Measurements from ENCODE around the gene LTB.

The LTB gene

GRCh38 chr6:31609519-31610406 is 27.5 kb upstream of the LTB start (continued):
- TF ChIP-seq PRDM2 (tag by site-specific recombination; IDR thresholded peaks at IDR 0.05; ENCODE audit: borderline replicate concordance) (no peak), ZNF37A (tag by site-specific recombination; IDR thresholded peaks at IDR 0.05) (no peak), TRIM28 (IDR thresholded peaks at IDR 0.05; ENCODE audit: borderline replicate concordance, low read length) (no peak), PBX3 (CRISPR knock-in tag; IDR thresholded peaks at IDR 0.05) (no peak), ZNF133 (tag by site-specific recombination; IDR thresholded peaks at IDR 0.05) (no peak), ZNF830 (tag by site-specific recombination; IDR thresholded peaks at IDR 0.05; ENCODE audit: low read depth) (no peak), ZNF433 (tag by site-specific recombination; IDR thresholded peaks at IDR 0.05; ENCODE audit: low read depth) (no peak), ZNF837 (tag by site-specific recombination; IDR thresholded peaks at IDR 0.05) (no peak), ZNF416 (tag by site-specific recombination; IDR thresholded peaks at IDR 0.05) (no peak), ZNF311 (tag by site-specific recombination; IDR thresholded peaks at IDR 0.05; ENCODE audit: borderline replicate concordance) (no peak), MEIS1 (CRISPR knock-in tag; IDR thresholded peaks at IDR 0.05; ENCODE audit: borderline replicate concordance) (no peak), KLF17 (tag by site-specific recombination; IDR thresholded peaks at IDR 0.05) (no peak), ZNF324 (tag by site-specific recombination; IDR thresholded peaks at IDR 0.05) (no peak), ZNF366 (tag by site-specific recombination; conservative IDR thresholded peaks at IDR 0.05) (no peak), ZNF621 (tag by site-specific recombination; IDR thresholded peaks at IDR 0.05) (no peak), ZNF350 (tag by site-specific recombination; IDR thresholded peaks at IDR 0.05) (no peak), ZNF530 (tag by site-specific recombination; IDR thresholded peaks at IDR 0.05; ENCODE audit: low read depth) (no peak), FEZF1 (tag by site-specific recombination; IDR thresholded peaks at IDR 0.05) (no peak; the same call in 1 of the 2 replicates), HOXD13 (CRISPR knock-in tag; IDR thresholded peaks at IDR 0.05; ENCODE audit: borderline replicate concordance) (no peak), ZNF624 (tag by site-specific recombination; IDR thresholded peaks at IDR 0.05) (no peak), KLF10 (tag by site-specific recombination; IDR thresholded peaks at IDR 0.05) (no peak)
- TF ChIP-seq, protein P1, sequence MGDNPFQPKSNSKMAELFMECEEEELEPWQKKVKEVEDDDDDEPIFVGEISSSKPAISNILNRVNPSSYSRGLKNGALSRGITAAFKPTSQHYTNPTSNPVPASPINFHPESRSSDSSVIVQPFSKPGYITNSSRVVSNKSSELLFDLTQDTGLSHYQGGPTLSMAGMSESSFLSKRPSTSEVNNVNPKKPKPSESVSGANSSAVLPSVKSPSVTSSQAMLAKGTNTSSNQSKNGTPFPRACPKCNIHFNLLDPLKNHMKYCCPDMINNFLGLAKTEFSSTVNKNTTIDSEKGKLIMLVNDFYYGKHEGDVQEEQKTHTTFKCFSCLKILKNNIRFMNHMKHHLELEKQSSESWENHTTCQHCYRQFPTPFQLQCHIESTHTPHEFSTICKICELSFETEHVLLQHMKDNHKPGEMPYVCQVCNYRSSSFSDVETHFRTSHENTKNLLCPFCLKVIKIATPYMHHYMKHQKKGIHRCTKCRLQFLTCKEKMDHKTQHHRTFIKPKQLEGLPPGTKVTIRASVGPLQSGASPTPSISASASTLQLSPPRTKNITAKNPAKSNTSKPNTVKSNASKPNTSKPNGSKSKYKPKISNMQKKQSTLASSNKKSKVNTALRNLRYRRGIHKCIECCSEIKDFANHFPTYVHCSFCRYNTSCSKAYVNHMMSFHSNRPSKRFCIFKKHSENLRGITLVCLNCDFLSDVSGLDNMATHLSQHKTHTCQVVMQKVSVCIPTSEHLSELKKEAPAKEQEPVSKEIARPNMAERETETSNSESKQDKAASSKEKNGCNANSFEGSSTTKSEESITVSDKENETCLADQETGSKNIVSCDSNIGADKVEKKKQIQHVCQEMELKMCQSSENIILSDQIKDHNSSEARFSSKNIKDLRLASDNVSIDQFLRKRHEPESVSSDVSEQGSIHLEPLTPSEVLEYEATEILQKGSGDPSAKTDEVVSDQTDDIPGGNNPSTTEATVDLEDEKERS (tag by site-specific recombination; IDR thresholded peaks at IDR 0.05) = no peak
- TF ChIP-seq, protein P2, sequence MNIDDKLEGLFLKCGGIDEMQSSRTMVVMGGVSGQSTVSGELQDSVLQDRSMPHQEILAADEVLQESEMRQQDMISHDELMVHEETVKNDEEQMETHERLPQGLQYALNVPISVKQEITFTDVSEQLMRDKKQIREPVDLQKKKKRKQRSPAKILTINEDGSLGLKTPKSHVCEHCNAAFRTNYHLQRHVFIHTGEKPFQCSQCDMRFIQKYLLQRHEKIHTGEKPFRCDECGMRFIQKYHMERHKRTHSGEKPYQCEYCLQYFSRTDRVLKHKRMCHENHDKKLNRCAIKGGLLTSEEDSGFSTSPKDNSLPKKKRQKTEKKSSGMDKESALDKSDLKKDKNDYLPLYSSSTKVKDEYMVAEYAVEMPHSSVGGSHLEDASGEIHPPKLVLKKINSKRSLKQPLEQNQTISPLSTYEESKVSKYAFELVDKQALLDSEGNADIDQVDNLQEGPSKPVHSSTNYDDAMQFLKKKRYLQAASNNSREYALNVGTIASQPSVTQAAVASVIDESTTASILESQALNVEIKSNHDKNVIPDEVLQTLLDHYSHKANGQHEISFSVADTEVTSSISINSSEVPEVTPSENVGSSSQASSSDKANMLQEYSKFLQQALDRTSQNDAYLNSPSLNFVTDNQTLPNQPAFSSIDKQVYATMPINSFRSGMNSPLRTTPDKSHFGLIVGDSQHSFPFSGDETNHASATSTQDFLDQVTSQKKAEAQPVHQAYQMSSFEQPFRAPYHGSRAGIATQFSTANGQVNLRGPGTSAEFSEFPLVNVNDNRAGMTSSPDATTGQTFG (tag by site-specific recombination; IDR thresholded peaks at IDR 0.05; ENCODE audit: borderline replicate concordance) = no peak
- TF ChIP-seq, protein P3, sequence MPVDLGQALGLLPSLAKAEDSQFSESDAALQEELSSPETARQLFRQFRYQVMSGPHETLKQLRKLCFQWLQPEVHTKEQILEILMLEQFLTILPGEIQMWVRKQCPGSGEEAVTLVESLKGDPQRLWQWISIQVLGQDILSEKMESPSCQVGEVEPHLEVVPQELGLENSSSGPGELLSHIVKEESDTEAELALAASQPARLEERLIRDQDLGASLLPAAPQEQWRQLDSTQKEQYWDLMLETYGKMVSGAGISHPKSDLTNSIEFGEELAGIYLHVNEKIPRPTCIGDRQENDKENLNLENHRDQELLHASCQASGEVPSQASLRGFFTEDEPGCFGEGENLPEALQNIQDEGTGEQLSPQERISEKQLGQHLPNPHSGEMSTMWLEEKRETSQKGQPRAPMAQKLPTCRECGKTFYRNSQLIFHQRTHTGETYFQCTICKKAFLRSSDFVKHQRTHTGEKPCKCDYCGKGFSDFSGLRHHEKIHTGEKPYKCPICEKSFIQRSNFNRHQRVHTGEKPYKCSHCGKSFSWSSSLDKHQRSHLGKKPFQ (tag by site-specific recombination; IDR thresholded peaks at IDR 0.05) = no peak

Data from HEK293 (cell line).